HepG2 (cell line): ENCODE data around the gene TNFAIP8L2. TPM values are rescaled to one million over a fixed set of nuclear protein-coding genes. Genes with fewer than 3 reads are reported as not detected.

Source experiments
- BCL3 ChIP-seq: sonication (generic); formaldehyde crosslinking; IDR thresholded peaks from 2 replicates; pipeline ENCODE4 v1.5.1; 2020; ENCODE audit warnings: mild to moderate bottlenecking, missing genetic modification reagents, moderate library complexity
- CCDC6 ChIP-seq: sonication (generic); formaldehyde crosslinking; IDR thresholded peaks from 2 replicates; pipeline ENCODE4 v1.8.1; 2022; ENCODE audit warnings: mild to moderate bottlenecking, missing genetic modification reagents, moderate library complexity
- CSRNP2 ChIP-seq: sonication (generic); formaldehyde crosslinking; conservative IDR thresholded peaks from 2 replicates; pipeline ENCODE4 v1.8.0; 2022; ENCODE audit warnings: low read depth, missing genetic modification reagents
- FIP1L1 ChIP-seq: fragments of 200-400 bp; formaldehyde crosslinking; IDR thresholded peaks from 2 replicates; pipeline ENCODE4 v1.6.1; 2018; ENCODE audit warnings: low read depth, mild to moderate bottlenecking, low read length, moderate library complexity, borderline replicate concordance; ENCODE audit not compliant: insufficient read depth
- FLYWCH1 ChIP-seq: sonication (generic); formaldehyde crosslinking; IDR thresholded peaks from 2 replicates; pipeline ENCODE4 v1.8.1; 2023; ENCODE audit warnings: mild to moderate bottlenecking, missing genetic modification reagents
- MTF1 ChIP-seq: sonication (generic); formaldehyde crosslinking; IDR thresholded peaks from 2 replicates; pipeline ENCODE4 v1.5.0; 2020; ENCODE audit warnings: missing genetic modification reagents
- MYC ChIP-seq: sonication (generic); formaldehyde crosslinking; IDR thresholded peaks from 2 replicates; pipeline ENCODE4 v1.9.0; 2021; ENCODE audit warnings: missing genetic modification reagents, borderline replicate concordance
- TIGD3 ChIP-seq: sonication (generic); formaldehyde crosslinking; IDR thresholded peaks from 2 replicates; pipeline ENCODE4 v1.5.1; 2020; ENCODE audit warnings: mild to moderate bottlenecking, missing genetic modification reagents, borderline replicate concordance
- TRAFD1 ChIP-seq: sonication (generic); formaldehyde crosslinking; IDR thresholded peaks from 2 replicates; pipeline ENCODE4 v1.5.1; 2020; ENCODE audit warnings: missing genetic modification reagents, mild to moderate bottlenecking, borderline replicate concordance
- ZBTB21 ChIP-seq: sonication (generic); formaldehyde crosslinking; IDR thresholded peaks from 2 replicates; pipeline ENCODE4 v1.4.0; 2020; ENCODE audit warnings: missing genetic modification reagents
- ZBTB49 ChIP-seq: sonication (generic); formaldehyde crosslinking; IDR thresholded peaks from 2 replicates; pipeline ENCODE4 v1.4.0; 2020; ENCODE audit warnings: missing genetic modification reagents, borderline replicate concordance
- ZFYVE20 ChIP-seq: sonication (generic); formaldehyde crosslinking; IDR thresholded peaks from 2 replicates; pipeline ENCODE4 v1.8.0; 2023; ENCODE audit warnings: low read depth, mild to moderate bottlenecking, moderate library complexity, missing genetic modification reagents, borderline replicate concordance
- ZIK1 ChIP-seq: sonication (generic); formaldehyde crosslinking; IDR thresholded peaks from 2 replicates; pipeline ENCODE4 v1.5.0; 2020; ENCODE audit warnings: mild to moderate bottlenecking, low read depth, missing genetic modification reagents, borderline replicate concordance
- ZNF280D ChIP-seq: sonication (generic); formaldehyde crosslinking; IDR thresholded peaks from 2 replicates; pipeline ENCODE4 v1.5.1; 2020; ENCODE audit warnings: mild to moderate bottlenecking, missing genetic modification reagents
- ZNF761 ChIP-seq: sonication (generic); formaldehyde crosslinking; conservative IDR thresholded peaks from 2 replicates; pipeline ENCODE4 v1.4.0; 2020; ENCODE audit warnings: mild to moderate bottlenecking, missing genetic modification reagents
- polyA plus RNA-seq, 8 experiments: library from polyadenylated mRNA; depleted of rRNA in 3 of 8; stranded (reverse) in 7 of 8; unstranded in 1 of 8; fragments of >200 nt; fragmentation: Illumina TruSeq in 4 of 8; extraction: Trizol in 4 of 8; gene quantifications; 2 replicates each; pipeline versions ENCODE4 v1.2.1 to v1.2.3, GENCODE V29; 2011 to 2016; ENCODE audit warnings: low read depth in 4 of 8, missing spikeins in 1 of 8, mixed read lengths in 1 of 8; ENCODE audit not compliant: insufficient read depth in 1 of 8
- total RNA-seq, 5 experiments: library from RNA; depleted of rRNA; stranded (reverse); fragments of >200 nt; fragmentation: Illumina TruSeq; extraction: Trizol; gene quantifications; 2 replicates each; pipeline ENCODE4 v1.2.3, GENCODE V29; 2016; ENCODE audit warnings: low read depth in 1 of 5

Gene TNFAIP8L2
- total and polyA plus RNA-seq, 2 of the 13 experiments (the other 11 are each of a cell fraction or from before 2014, with no cell fraction given): not detected

- TF ChIP-seq CSRNP2 (CRISPR knock-in tag) (no peak), FIP1L1 (no peak), TIGD3 (no peak; the same call in 1 of the 2 replicates), ZFYVE20 (CRISPR knock-in tag) (no peak), ZBTB21 (no peak), FLYWCH1 (CRISPR knock-in tag) (peak; percentile 55; the same call in 1 of the 2 replicates), BCL3 (CRISPR knock-in tag) (no peak), CCDC6 (CRISPR knock-in tag) (peak; percentile 80), ZIK1 (CRISPR knock-in tag) (0 out of 2 replicates have a peak, but pooled peaks have one; percentile 58), MTF1 (no peak), ZNF761 (CRISPR knock-in tag) (no peak), TRAFD1 (CRISPR knock-in tag) (no peak), ZNF280D (no peak; the same call in 1 of the 2 replicates), ZBTB49 (CRISPR knock-in tag) (0 out of 2 replicates have a peak, but pooled peaks have one; percentile 39), MYC (peak; percentile 88; the same call in 1 of the 2 replicates)
Observed at GRCh38 chr1:151189637-151190445, 33.4 kb downstream of the TNFAIP8L2 start, which contains the start of gene VPS72 (continued).
